Tibial artery (tissue), 4 donors: ENCODE measurements around the gene MYH7B.

Experiments used
- DNase-seq, 2 donors: peaks; one replicate each; pipeline ENCODE4 v3.0.0-alpha.2; 2019
- H3K27ac ChIP-seq, 2 donors: fragments of 200-600 bp; sonication (generic) in 1 of 2; 1 replicate in 1 of 2; 2 replicates in 1 of 2; pipeline ENCODE4 v1.5.1; 2018 to 2019; ENCODE audit warnings: mild to moderate bottlenecking in 1 of 2
- H3K27me3 ChIP-seq, 2 donors: fragments of 200-600 bp; sonication (generic) in 1 of 2; one replicate each; pipeline versions ENCODE4 v1.5.1 to v1.6.0; 2016 to 2019
- H3K36me3 ChIP-seq, 3 donors: fragments of 200-600 bp; sonication (generic) in 2 of 3; one replicate each; pipeline ENCODE4 v1.5.1; 2016 to 2019; ENCODE audit warnings: mild to moderate bottlenecking in 2 of 3
- H3K4me1 ChIP-seq, 4 donors: fragments of 200-600 bp; sonication (generic) in 2 of 4; 1 replicate in 3 of 4; 2 replicates in 1 of 4; pipeline ENCODE4 v1.5.1; 2016 to 2019
- H3K4me3 ChIP-seq, 2 donors: fragments of 200-600 bp; sonication (generic) in 1 of 2; 1 replicate in 1 of 2; 2 replicates in 1 of 2; pipeline ENCODE4 v1.5.1; 2018 to 2019; ENCODE audit warnings: mild to moderate bottlenecking in 2 of 2
- H3K9me3 ChIP-seq, 3 donors: fragments of 200-600 bp; sonication (generic) in 1 of 3; one replicate each; pipeline ENCODE4 v1.5.1; 2016 to 2019
- intact Hi-C: fragments of 100-400 bp; cut with DNase I; formaldehyde crosslinking; loops from one replicate; pipeline ENCODE4 v1.15.0; 2023; ENCODE audit warnings: low total_unique reads
- TF ChIP-seq, protein P1 (sequence below), 2 experiments: fragments of 200-600 bp in 1 of 2; fragments of 450-650 bp in 1 of 2; IDR thresholded peaks; one replicate each; pipeline ENCODE4 v1.5.1; 2017 to 2019; ENCODE audit warnings: antibody characterized with exemption in 2 of 2, mild to moderate bottlenecking in 1 of 2, moderate library complexity in 1 of 2

Gene MYH7B

DNA sequence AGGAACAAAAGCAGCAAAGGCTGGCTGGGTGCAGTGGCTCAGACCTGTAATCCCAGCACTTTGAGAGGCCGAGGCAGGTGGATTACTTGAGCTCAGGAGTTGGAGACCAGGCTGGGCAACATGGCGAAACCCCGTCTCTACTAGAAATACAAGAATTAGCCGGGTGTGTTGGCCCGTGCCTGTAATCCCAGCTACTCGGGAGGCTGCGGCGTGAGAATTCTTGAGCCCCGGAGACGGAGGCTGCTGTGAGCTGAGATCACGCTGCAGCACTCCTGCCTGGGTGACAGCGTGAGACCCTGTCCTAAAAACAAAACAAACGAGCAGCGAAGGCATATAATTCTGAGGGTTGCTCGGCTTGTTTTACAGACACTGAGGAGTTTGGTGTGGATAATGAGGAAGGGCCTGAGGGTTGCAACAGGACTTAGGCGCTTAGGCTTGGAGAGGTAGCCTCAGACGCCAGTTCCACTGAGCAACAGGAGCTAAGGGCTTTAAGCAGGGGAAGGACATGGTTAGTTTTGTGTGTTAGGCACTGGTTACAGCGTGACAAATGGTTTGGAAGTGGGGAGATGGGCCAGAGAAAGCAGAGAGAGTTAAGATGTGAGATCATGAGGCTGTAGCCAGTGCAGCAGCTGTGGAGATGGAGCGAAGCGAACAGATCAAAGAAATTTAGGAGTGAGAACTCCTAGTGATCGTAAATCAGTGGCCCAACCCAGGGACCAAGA, 1.2 kb downstream of the MYH7B start:
- no peak for DNase-seq
- peaks cover 0 to 18% (median 9%) of the 10 kb centered on the region in 4 donors for H3K4me1 ChIP-seq
- H3K9me3 ChIP-seq: no peaks in the 10 kb centered on the region
- no peaks in the 10 kb centered on the region for H3K36me3 ChIP-seq
- H3K4me3 ChIP-seq: no peak overlapping the region
- H3K27me3 ChIP-seq: no peaks in the 10 kb centered on the region
- H3K27ac ChIP-seq: no peak overlapping the region
- intact Hi-C loops: loop anchor here (2.0 kb wide), 1 partner anchor 84 kb away; the partner anchor contains the start of gene GGT7
- TF ChIP-seq, protein P1, sequence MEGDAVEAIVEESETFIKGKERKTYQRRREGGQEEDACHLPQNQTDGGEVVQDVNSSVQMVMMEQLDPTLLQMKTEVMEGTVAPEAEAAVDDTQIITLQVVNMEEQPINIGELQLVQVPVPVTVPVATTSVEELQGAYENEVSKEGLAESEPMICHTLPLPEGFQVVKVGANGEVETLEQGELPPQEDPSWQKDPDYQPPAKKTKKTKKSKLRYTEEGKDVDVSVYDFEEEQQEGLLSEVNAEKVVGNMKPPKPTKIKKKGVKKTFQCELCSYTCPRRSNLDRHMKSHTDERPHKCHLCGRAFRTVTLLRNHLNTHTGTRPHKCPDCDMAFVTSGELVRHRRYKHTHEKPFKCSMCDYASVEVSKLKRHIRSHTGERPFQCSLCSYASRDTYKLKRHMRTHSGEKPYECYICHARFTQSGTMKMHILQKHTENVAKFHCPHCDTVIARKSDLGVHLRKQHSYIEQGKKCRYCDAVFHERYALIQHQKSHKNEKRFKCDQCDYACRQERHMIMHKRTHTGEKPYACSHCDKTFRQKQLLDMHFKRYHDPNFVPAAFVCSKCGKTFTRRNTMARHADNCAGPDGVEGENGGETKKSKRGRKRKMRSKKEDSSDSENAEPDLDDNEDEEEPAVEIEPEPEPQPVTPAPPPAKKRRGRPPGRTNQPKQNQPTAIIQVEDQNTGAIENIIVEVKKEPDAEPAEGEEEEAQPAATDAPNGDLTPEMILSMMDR (IDR thresholded peaks at IDR 0.05): no peak

DNA sequence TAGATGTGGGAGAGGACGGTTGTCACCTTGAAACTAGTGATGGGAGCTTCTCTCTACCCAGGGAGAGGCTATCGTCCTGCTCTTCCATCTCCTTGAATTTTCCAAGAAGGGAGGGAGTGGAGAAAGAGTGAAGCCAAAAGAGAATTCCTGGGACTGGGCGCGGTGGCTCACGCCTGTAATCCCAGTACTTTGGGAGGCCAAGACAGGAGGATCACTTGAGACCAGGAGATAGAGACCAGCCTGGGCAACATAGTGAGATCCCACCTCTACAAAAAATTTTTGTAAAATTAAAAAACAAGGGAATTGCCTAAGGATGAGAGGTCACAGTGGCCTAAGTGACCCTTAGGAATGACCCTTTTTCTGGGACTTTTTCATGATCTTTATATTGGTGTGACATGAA, 8.8 kb downstream of the MYH7B start:
- Histone ChIP-seq H3K4me3 (no peak overlapping the region), H3K27me3 (no peaks in the 10 kb centered on the region), H3K36me3 (no peaks in the 10 kb centered on the region), H3K9me3 (no peaks in the 10 kb centered on the region), H3K27ac (no peak overlapping the region), H3K4me1 (no peaks in the 10 kb centered on the region)
- DNase-seq: no peak
- TF ChIP-seq, protein P1 (IDR thresholded peaks at IDR 0.05): no peak
- intact Hi-C loops: no loop called here

DNA sequence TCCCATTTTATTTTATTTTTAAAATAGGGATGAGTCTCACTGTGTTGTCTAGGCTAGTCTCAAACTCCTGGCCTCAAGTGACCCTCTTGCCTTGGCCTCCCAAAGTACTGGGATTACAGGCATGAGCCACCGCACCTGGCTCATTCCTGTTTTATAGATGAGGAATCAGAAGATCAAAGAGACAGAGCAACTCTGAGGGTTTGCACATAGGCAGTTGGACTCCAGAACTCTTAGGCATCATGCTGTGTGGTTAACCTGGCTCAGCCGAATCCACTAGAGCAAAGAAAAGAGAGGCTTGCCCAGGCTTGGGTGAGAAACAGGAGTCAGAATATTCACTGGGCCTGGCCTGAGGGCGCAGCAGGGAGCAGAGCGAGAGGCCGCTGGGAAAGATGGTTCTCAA, 9.4 kb downstream of the MYH7B start:
- H3K4me1 ChIP-seq: no peaks in the 10 kb centered on the region
- H3K27ac ChIP-seq: no peak overlapping the region
- no peak for DNase-seq
- no peak overlapping the region for H3K4me3 ChIP-seq
- H3K36me3 ChIP-seq: no peaks in the 10 kb centered on the region
- no peaks in the 10 kb centered on the region for H3K27me3 ChIP-seq
- intact Hi-C loops: no loop called here
- no peaks in the 10 kb centered on the region for H3K9me3 ChIP-seq
- TF ChIP-seq, protein P1 (IDR thresholded peaks at IDR 0.05): no peak

DNA sequence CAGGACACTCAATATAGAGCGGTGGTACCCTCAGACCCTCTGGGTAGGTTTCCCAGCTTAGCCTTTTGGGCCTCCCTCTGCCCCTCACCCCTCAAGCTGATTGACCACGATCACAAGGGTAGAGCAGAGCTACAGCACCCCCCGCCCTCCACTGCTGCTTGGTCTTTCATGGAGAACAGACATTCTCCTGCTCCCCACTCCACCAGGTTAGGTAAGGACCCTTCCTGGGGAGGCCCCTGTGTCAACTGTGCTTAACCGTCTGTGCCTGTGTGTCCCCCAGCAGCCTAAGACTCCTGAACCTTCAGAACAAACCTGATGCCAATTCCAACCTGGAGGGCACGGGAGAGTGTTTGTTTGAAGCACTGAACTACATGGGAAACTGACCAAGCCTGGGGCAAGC, 11.8 kb downstream of the MYH7B start:
- Histone ChIP-seq H3K9me3 (no peaks in the 10 kb centered on the region), H3K4me3 (no peak overlapping the region), H3K27me3 (peaks cover 0 to 2% of the 10 kb centered on the region in 2 donors), H3K27ac (no peak overlapping the region), H3K36me3 (no peaks in the 10 kb centered on the region), H3K4me1 (no peaks in the 10 kb centered on the region)
- intact Hi-C loops: no loop called here
- TF ChIP-seq, protein P1 (IDR thresholded peaks at IDR 0.05): no peak
- DNase-seq: no peak

DNA sequence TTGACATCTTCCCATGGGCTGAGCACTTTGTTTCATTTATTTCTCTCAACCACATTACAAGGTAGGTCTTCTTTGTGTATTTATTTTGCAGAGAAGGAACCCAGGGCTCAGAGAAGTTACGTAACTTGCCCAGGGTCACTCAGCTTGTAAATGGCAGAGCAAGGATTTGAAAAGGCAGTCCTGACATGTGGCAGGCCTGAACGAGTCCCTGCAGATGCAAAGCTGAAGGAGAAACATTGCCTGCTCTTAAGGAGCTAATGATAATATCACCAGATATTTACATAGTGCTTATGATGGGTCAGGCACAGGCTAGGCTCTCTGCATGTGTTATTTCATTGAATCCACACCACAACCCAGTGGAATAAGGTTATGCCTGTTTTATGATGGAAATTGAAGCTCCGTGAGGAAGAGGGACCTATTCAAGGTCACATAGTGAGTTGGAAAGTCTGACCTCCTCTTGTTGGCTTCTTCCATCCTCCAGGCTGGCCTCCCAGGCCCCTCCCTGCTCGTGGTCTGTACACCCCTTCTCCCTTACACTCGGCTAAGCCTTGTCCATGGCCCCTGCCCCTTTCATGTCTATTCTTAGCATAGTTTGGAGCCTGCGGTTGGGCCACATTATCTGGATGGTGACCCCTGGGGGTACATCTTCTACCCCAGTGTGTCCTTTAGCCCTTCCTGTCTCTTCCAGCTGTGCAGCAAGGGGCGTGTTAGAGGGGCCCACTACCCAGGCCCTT, 12.5 kb downstream of the MYH7B start:
- DNase-seq: no peak
- H3K9me3 ChIP-seq: no peaks in the 10 kb centered on the region
- H3K27me3 ChIP-seq: peaks cover 0 to 2% of the 10 kb centered on the region in 2 donors
- no peaks in the 10 kb centered on the region for H3K4me1 ChIP-seq
- TF ChIP-seq, protein P1 (IDR thresholded peaks at IDR 0.05): no peak
- no peak overlapping the region for H3K4me3 ChIP-seq
- H3K36me3 ChIP-seq: no peaks in the 10 kb centered on the region
- no peak overlapping the region for H3K27ac ChIP-seq
- intact Hi-C loops: no loop called here
